GM19438 (cell line): ENCODE results near the gene WIF1.

Experiments used
- ATAC-seq: cut with Tn5 transposase; IDR thresholded peaks from one replicate; pipeline ENCODE4 v1.9.1; 2021; ENCODE audit warnings: low read depth; ENCODE audit not compliant: unreplicated experiment

Gene WIF1, protein sequence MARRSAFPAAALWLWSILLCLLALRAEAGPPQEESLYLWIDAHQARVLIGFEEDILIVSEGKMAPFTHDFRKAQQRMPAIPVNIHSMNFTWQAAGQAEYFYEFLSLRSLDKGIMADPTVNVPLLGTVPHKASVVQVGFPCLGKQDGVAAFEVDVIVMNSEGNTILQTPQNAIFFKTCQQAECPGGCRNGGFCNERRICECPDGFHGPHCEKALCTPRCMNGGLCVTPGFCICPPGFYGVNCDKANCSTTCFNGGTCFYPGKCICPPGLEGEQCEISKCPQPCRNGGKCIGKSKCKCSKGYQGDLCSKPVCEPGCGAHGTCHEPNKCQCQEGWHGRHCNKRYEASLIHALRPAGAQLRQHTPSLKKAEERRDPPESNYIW

DNA sequence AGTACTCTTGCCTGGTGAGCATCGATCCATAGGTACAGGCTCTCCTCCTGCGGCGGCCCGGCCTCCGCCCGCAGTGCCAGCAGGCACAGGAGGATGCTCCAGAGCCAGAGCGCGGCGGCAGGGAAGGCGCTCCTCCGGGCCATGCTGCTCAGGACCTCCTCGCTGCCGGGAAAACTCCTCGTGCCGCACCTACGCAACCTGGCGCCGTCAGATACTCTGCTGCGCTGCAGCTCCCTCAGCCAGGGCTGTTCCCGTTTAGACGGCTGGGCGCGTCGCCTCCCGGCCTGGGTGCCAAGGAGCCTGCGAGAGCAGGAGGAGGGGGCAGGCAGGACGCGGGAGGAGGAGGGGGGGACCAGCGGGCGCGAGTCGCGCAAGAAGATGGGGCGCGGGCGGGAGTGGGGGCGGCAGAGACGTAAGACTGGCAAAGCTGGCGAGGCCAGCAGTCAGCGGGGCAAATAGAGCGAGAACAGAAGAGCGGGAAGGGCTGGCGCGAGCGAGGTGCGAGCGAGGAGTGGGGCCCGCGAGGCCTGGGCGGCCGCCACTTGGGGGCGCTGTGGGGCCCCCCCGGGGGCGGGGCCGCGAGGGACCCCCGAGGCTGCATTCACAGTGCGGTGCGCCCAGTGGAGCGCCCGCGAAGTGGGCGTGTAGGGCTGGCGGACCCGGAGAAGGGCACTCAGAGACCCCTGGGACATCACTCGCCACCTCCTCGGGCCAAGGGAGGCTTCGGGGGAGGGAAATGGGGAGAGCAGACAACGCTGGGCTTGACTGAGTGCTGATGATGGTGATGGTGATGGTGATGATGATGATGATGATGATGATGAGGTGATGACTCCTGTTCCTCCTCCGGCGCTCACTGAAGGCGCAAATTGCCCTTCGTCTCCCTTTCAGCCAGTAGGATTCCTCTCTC lies at the start of gene WIF1:
TSS of gene WIF1 (minus strand) at position 257 of the 907 bp plus-strand sequence. CDS start at position 143, 114 bp downstream.
- peak; percentile 86 for ATAC-seq

DNA sequence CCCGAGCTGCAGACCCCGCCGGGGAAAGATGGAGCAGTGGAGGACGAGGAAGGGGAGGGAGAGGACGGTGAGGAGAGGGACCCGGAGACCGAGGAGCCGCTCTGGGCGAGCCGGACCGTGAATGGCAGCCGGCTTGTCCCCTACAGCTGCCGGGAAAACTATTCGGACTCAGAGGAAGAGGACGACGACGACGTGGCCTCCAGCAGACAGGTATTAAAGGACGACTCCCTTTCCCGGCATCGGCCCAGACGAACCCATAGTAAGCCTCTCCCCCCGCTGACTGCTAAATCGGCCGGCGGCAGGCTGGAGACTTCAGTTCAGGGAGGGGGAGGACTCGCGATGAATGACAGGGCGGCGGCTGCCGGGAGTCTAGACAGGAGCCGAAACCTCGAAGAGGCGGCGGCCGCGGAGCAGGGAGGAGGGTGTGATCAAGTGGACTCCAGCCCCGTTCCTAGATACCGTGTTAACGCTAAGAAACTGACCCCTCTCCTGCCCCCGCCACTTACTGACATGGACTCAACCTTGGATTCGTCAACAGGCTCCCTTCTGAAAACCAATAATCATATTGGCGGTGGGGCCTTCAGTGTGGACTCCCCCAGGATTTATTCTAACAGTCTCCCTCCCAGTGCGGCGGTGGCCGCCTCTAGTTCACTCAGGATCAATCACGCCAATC lies 49.2 kb upstream of the WIF1 start:
- ATAC-seq = peak; percentile 43

DNA sequence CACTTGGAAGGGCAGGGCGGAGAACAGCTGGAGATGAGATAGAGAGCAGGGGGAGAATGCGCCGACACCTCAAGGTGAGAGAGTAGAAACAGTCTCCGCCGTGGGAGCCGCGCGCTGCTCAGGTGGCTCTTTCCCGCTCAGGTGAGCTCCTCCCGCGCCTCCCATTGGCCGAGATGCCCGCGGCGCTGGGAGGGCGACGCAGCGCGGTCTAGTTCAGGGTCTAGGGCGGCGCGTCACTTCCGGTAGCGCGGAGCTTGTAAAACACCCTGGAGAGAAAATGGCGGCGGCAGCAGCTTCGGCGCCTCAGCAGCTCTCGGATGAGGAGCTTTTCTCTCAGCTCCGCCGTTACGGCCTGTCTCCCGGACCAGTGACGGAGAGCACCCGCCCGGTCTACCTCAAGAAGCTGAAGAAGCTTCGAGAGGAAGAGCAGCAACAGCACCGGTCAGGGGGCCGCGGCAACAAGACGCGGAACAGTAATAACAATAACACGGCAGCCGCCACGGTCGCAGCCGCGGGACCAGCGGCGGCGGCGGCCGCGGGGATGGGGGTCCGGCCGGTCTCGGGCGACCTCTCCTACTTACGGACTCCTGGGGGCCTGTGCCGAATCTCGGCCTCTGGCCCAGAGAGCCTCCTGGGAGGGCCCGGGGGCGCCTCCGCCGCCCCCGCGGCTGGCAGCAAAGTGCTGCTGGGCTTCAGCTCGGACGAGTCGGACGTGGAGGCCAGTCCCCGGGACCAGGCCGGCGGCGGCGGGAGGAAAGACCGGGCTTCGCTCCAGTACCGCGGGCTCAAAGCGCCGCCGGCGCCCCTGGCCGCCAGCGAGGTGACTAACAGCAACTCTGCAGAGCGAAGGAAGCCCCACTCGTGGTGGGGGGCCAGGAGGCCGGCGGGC lies 48.5 kb upstream of the WIF1 start, which contains the start of gene LEMD3:
TSS of gene LEMD3 (plus strand) at position 264 of the 889 bp plus-strand sequence. CDS start at position 278, 14 bp downstream.
- peak; percentile 88 for ATAC-seq

DNA sequence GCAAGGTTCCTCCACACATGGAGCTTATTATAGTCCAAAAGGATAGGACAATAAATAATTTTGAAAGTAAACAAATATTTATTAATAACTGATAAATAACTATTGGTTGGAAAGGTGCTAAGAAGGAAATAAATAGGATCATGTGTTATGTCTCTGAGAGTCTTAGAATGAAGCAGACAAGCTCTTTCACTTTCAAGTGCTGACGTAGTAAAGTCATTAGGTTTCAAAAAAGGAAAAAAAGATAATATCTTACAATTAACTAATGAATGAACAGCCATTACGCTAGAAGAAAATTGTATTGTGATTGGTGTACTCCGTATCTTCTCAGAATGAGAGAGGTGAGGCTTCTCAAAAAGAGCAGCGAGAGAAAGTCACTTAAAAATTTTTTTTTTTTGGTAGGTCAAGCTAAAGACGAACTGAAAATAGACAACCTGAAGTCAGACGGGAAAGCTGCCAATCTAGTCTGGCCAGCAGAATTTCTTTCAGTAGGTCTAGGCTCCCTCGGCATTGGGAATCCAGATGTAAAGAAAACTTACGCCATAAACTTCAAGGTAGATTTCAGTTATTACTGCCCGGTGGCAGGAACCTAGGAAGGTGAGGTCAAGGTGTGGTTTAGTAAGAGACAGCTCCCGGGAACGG lies 47.7 kb upstream of the WIF1 start:
- ATAC-seq = no peak

DNA sequence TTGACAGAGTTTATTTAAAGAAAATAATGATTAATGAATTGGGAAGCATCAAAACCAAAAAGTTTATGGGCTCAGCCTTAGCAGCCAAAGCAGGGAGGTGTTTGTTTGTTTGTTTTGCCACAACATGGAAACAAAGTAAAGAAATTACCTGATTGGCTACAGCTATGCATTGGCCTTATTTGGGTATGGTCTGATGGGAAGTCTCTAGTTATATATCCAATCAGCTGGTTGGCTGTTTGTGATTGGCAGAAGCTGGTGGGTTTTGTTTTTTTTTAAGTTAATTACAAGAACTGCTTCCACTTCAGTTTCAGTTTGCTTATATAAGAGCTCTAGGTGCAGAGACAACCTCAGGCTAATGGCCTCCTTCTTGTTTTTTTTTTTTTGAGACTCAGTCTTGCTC lies 43.7 kb upstream of the WIF1 start:
- no peak for ATAC-seq

DNA sequence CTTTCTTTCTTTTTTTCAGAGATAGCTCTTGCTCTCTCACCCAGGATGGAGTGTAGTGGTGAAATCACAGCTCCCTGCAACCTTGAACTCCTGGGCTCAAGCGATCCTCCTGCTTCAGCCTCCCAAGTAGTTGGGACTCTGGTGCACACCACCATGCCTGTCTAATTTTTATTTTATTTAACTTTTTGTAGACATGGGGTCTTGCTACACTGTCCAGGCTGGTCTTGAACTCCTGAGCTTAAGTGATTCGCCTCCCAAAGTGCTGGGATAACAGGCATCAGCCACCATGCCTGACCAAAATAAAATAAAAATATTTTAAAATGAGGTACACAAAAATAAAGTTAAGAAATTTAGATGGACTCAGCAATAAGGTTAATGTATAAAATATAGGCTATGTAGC lies 43.1 kb upstream of the WIF1 start:
- no peak for ATAC-seq

DNA sequence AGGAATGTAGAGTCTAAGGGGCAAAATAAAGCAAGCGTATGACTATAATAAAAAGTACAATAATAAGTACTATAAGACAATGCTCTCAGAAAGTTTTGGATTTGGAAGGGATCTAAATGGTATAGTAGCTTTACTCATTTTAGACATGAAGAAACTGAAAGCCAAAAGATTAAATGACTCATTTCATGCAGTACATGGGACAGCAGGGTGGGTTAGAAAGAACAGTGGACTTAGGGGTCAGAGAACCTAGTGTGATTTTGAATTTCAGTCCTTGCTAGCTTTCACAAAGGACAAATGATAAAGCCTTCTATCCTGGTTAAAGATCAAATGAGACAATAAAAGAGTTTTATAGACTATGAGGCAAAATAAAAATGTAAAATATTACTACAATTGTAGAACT lies 41.5 kb upstream of the WIF1 start:
- peak; percentile 52 for ATAC-seq

DNA sequence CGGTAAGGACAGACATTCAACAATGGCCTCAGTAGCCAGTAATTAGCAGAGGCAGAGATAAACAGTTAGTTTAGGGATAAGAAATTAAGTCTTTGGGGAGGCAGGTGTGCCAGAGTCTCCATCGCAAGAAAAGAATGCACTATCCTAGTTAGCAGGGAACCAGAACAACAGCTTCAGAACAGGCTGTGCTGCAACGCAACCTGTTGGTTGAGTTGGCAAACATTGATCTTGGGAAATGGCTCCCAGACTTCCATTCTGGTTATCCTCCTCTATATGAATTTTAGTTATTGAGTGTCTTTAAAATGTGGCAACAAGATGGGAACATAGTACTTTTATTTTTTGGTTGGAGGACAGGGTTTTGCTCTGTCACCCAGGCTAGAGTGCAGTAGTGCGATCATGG lies 36.0 kb upstream of the WIF1 start:
- ATAC-seq = no peak

DNA sequence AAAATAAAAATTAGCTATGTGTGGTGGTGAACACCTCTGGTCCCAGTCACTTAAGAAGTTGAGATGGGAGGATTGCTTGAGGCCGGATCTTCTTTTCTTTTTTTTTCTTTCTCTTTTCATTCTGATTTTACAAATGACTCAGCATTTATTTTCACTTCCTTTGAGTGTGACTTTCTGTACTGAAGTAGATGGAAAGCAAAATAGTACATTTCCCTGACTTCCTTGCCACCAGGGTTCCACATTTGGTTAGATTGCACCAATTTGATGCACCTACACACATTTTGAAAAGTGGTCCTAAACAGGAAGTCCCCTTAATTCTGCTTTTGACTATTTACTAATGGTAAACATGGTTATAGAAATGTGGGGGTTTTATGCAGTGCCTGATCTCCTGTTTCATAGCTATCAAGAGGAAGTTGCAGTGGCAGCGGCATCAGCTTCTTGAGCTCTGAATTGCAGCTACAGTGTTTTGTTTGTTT lies 35.3 kb upstream of the WIF1 start:
- ATAC-seq = peak; percentile 96

DNA sequence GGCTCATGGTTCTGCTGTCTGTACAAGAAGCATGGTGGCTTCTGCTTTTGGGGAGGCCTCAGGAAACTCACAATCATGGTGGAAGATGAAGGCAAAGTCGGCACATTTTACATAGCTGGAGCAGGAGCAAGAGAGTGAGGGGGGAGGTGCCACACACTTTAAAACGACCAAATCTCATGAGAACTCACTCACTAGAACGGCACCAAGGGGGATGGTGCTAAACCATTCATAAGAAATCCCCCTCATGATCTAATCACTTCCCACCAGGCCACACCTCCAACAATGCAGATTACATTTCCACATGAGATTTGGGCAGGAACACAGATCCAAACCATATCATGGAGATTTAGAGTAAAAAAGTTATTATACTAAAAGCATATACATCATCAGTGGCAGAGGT lies 34.7 kb upstream of the WIF1 start:
- ATAC-seq = peak; percentile 24

DNA sequence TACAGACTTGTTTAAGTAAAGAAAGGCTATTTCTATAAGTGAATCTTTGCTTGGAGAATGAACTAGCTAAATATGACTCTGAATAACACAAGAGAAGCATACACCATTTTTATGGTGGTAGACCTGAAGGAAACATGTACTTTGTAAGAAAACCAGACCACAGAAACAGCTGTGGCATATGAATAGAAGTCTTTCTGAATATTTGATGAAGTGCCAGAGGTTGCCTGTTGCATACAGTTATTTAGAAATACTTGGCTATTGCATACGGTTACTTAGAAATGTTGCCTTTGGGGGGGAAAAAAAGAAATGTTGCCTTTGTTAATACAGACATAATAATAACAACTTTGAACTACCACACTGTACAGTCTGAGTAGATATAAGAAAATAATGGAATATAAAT lies 31.5 kb upstream of the WIF1 start:
- ATAC-seq = no peak

DNA sequence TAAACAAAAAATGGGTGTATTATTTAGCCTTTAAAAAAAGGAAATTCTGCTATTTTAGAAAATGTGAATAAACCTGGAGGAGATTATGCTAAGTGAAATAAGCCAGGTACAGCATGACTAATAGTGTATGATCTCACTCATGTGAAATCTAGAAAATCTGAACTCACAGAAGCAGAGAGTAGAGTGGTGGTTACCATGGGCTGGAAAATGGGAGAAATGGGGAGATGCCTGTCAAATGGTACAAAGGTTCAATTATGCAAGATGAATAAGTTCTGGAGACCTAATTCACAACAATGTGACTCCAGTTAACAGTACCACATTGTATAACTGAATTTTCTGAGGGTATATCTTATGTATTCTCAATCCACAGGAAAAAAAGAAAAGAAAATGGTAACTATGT lies 30.9 kb upstream of the WIF1 start:
- no peak for ATAC-seq

DNA sequence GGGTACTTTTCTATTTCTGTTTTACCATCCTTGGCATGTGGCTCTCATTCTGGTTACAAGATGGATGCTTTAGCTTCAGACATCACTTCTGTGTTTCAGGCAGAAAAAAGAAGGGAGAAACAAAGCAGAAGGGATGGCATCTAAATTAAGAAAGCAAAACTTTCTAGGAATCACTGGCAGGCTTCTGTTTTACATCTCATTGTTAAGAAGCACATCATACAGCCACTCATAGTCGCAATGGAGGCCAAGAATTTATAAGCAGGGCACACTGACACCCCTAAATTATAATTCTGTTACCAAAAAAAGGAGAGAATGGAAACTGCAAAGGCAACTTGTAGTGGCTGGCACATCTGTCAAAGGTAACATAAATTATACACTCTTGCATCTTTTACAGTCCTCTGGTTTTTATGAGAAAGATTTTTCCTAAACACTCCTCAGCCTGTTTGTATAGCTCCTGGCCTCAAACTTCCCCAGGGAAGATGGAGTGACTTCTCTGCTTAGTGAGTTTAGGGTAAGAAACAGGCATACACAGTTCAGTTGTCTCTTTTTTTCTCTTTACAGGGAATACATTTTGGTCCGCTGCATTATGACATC lies 26.3 kb upstream of the WIF1 start:
- no peak for ATAC-seq

DNA sequence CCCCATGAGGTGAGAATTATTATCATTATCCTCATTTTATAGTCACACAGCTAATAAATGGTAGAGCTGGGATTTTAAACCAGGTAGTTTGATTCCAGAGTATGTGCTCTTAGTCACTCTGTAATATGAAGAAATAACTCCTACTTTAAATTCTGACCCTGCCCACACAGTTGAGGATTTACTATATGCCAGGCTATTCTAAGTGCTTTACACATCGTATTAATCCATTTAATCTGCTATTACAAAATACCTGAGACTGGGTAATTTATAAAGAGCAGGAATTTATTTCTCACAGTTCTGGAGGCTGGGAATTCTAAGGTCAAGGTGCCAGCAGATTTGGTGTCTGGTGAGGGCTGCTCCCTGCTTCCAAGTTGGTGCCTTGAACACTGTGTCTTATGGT lies 19.6 kb upstream of the WIF1 start:
- no peak for ATAC-seq

DNA sequence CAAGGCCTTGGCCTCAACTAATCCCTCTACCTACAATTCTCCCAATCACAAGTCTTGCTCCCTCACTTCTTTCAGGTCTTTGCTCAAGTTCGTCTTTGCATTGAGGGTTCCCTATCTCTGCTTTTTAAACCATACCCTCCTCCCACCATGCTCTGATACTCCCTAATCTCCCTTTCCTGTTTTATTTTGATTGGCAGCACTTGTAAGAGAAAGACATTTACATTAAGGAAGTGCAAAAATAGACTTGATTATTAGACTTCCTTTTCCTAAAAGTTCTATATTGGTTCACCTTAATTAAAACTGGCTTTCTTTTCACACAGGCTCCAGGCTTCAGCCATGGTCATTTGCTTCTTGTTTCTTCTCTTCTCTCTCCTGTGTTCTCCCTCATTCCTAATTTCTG lies 18.3 kb upstream of the WIF1 start:
- ATAC-seq = no peak

DNA sequence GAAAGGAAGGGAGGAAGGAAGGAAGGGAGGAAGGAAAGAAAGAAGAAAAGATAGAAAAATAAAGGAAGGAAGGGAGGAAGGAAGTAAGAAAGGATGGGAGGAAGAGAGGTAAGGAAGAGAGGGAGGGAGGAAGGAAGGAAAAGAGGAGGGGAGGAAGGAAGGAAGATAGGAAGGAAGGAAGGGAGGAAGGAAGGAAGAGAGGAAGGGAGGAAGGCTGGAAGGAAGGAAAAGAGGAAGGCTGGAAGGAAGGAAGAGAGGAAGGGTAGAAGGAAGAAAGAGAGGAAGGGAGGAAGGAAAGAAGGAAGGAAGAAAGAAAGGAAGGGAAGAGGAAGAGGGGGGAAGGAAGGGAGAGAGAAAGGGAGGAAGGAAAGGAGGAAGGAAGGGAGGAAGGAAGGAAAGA lies 12.8 kb upstream of the WIF1 start:
- ATAC-seq = no peak

DNA sequence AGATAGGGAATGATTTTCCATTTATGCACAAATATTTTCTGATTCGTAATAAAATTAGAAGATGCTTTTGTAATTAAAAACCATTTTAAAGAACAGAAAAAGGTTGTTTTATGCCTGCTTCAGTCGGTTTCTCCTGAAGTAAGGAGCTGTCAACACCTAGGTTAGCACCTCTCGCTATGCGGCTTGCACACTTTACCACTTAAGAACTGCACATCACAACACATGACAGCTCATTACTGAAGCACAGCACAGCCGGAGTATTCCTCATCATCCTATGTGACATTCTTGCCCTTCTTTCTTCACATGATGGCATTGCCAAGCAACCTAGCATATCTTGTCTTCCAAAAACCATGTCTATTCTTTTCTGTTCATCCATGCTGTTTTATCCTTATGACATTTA lies 5.4 kb upstream of the WIF1 start:
- no peak for ATAC-seq

DNA sequence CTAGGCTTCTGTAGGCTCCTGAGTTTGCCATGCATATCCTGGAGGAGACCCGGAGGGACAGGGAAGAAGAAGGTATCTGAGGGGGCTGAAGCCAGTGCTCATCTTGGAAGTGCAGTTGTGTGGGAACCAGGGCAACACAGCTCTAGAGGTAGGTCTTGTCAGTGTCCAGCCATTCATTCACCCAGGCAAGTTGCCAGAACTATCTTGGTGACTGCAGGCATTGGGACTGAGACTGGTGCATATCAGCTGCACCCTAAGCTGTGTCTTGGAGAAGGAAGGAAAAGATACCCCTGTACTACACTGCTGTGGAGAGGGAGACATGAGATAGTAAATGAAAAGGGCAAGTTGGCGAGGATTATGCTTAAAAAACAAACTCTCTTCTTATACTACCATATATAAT lies 4.9 kb upstream of the WIF1 start:
- no peak for ATAC-seq

DNA sequence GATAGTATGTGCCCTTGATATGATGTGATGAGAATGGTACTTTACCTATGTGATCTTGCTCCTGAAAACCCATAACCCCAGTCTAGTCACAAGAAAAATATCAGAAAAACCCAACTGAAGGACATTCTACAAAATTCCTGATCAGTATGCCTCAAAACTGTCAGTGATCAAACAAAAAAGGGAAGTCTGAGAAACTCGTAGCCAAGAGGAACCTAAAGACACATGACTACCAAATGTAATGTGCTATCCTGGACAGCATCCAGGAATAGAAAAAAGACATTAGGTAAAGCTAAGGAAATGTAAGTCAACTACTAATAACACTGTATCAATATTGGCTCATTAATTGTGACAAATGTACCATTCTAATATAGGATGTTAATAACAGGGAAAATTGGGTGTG lies 4.1 kb upstream of the WIF1 start:
- no peak for ATAC-seq
